ENCODE results near the gene CFAP58.

DNA sequence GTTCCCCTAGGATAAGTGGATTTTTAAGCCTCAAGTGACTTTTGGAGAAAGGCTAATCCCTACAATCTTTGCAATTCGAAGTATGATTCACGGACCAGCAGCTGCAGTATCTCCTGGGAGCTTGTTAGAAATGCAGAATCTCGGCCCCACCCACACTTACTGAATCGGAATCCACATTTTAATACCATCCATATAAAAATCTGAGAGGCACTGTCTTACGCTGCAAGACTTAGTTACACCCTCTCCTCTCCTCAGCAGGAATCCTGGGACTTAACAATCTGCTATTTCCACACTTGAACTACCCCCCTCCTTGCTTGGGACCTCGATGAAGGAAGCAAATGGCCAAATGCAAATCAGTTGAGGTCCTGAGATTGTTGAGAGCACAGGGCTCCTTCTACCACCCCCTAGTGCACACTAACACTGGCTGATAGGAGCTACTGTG, 36.3 kb upstream of the CFAP58 start:
- no peak for TF ChIP-seq EZH2 (IDR thresholded peaks at IDR 0.05; ENCODE audit: borderline replicate concordance, insufficient read depth, low read depth, low read length, poor library complexity, severe bottlenecking)
- TF ChIP-seq, protein P1, sequence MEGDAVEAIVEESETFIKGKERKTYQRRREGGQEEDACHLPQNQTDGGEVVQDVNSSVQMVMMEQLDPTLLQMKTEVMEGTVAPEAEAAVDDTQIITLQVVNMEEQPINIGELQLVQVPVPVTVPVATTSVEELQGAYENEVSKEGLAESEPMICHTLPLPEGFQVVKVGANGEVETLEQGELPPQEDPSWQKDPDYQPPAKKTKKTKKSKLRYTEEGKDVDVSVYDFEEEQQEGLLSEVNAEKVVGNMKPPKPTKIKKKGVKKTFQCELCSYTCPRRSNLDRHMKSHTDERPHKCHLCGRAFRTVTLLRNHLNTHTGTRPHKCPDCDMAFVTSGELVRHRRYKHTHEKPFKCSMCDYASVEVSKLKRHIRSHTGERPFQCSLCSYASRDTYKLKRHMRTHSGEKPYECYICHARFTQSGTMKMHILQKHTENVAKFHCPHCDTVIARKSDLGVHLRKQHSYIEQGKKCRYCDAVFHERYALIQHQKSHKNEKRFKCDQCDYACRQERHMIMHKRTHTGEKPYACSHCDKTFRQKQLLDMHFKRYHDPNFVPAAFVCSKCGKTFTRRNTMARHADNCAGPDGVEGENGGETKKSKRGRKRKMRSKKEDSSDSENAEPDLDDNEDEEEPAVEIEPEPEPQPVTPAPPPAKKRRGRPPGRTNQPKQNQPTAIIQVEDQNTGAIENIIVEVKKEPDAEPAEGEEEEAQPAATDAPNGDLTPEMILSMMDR (IDR thresholded peaks at IDR 0.05), result no peak

Measured in B cell (primary cell).